Measurements from ENCODE around the gene GLO1. TPM values are rescaled to one million over a fixed set of nuclear protein-coding genes. Genes with fewer than 3 reads are reported as not detected.
A peak's percentile ranks its signal among the peaks of the same experiment; 100 is the strongest.

The GLO1 gene
- total and polyA plus RNA-seq, 9 of the 15 experiments (the other 6 are each of a cell fraction or from before 2014, with no cell fraction given): 155 to 331 (median 203) TPM

GRCh38 chr6:38673397-38674165 lies 29.4 kb downstream of the GLO1 start (continued):
- no peak for TF ChIP-seq ZBTB43 (CRISPR knock-in tag; IDR thresholded peaks at IDR 0.05)
- no peak for TF ChIP-seq RAD21 (CRISPR knock-in tag; conservative IDR thresholded peaks at IDR 0.05 in 1 of 2, IDR thresholded peaks at IDR 0.05 in 1 of 2)
- no peak for TF ChIP-seq ZNF263 (CRISPR knock-in tag; IDR thresholded peaks at IDR 0.05; ENCODE audit: borderline replicate concordance)
- TF ChIP-seq ZNF318 (IDR thresholded peaks at IDR 0.05; ENCODE audit: borderline replicate concordance in 1 of 2, low read depth in 1 of 2): no peak
- TF ChIP-seq NFE2 (IDR thresholded peaks at IDR 0.05; ENCODE audit: low read depth): no peak
- TF ChIP-seq RCOR1 (IDR thresholded peaks at IDR 0.05; ENCODE audit: borderline replicate concordance in 1 of 2, low read depth in 2 of 2, low read length in 2 of 2): peak in 1 of 2 experiments; percentile 18; a peak in 1 of 4 replicates
- TF ChIP-seq NFIC (IDR thresholded peaks at IDR 0.05): 0 out of 2 replicates have a peak, but pooled peaks have one; percentile 17
- no peak for TF ChIP-seq EP300 (IDR thresholded peaks at IDR 0.05; ENCODE audit: low read length)
- no peak for TF ChIP-seq GMEB1 (CRISPR knock-in tag; IDR thresholded peaks at IDR 0.05)
- TF ChIP-seq MLLT1 (IDR thresholded peaks at IDR 0.05): no peak
- TF ChIP-seq MBD2 (IDR thresholded peaks at IDR 0.05; ENCODE audit: borderline replicate concordance, low read depth): no peak
- TF ChIP-seq IRF9 (tag; IDR thresholded peaks at IDR 0.05): no peak
